ENCODE results near the gene PCED1A. TPM values are rescaled to one million over a fixed set of nuclear protein-coding genes. Genes with fewer than 3 reads are reported as not detected.

The PCED1A gene
- total and polyA plus RNA-seq, 4 donors: 6.8 to 13.4 (median 13.0) TPM

- Histone ChIP-seq H3K4me3 (ENCODE audit: low read depth in 1 of 3, low read length in 3 of 3) (no peak overlapping the region), H3K9ac (ENCODE audit: low read depth in 1 of 2, low read length in 2 of 2) (no peak overlapping the region)
- 59% methylated on average over 9 of the region's 9 CpGs for WGBS
These were observed 41.2 kb downstream of the PCED1A start for GRCh38 chr20:2799271-2799670.

GRCh38 chr20:2798814-2799213 is 41.6 kb downstream of the PCED1A start:
- Histone ChIP-seq H3K9me3 (ENCODE audit: control insufficient read depth in 4 of 4, low read length in 3 of 4) (peaks cover 3 to 9% (median 4%) of the 10 kb centered on the region in 4 donors), H3K27ac (ENCODE audit: low read depth in 1 of 2, low read length in 2 of 2) (no peak overlapping the region), H3K36me3 (ENCODE audit: control insufficient read depth in 4 of 4, insufficient read depth in 3 of 4, low read depth in 1 of 4, low read length in 3 of 4) (peaks cover 0 to 2% (median 0%) of the 10 kb centered on the region in 4 donors), H3K4me3 (ENCODE audit: low read depth in 1 of 3, low read length in 3 of 3) (no peak overlapping the region), H3K4me1 (ENCODE audit: control insufficient read depth in 4 of 4, insufficient read depth in 4 of 4, low read length in 3 of 4) (peaks cover 0 to 8% (median 4%) of the 10 kb centered on the region in 4 donors), H3K9ac (ENCODE audit: low read depth in 1 of 2, low read length in 2 of 2) (no peak overlapping the region), H3K27me3 (ENCODE audit: control insufficient read depth in 4 of 4, insufficient read depth in 4 of 4, low read length in 3 of 4) (peaks cover 4 to 13% (median 8%) of the 10 kb centered on the region in 4 donors)
- no peak for TF ChIP-seq HNF4A (conservative IDR thresholded peaks at IDR 0.05)
- no peak for TF ChIP-seq JUND (IDR thresholded peaks at IDR 0.05)
- TF ChIP-seq GABPA (IDR thresholded peaks at IDR 0.05 in 1 of 2, conservative IDR thresholded peaks at IDR 0.05 in 1 of 2): no peak
- TF ChIP-seq CTCF (IDR thresholded peaks at IDR 0.05; ENCODE audit: low read depth, low read length, missing input control): no peak
- no peak for TF ChIP-seq FOXA1 (IDR thresholded peaks at IDR 0.05)
- TF ChIP-seq REST (IDR thresholded peaks at IDR 0.05): no peak
- TF ChIP-seq RAD21 (IDR thresholded peaks at IDR 0.05): no peak
- no peak for TF ChIP-seq YY1 (IDR thresholded peaks at IDR 0.05)
- TF ChIP-seq SP1 (IDR thresholded peaks at IDR 0.05): no peak
- TF ChIP-seq MAX (IDR thresholded peaks at IDR 0.05): no peak
- TF ChIP-seq NR2F2 (IDR thresholded peaks at IDR 0.05): no peak
- TF ChIP-seq TAF1 (conservative IDR thresholded peaks at IDR 0.05): no peak
- TF ChIP-seq FOXA2 (IDR thresholded peaks at IDR 0.05): no peak
- no peak for TF ChIP-seq ATF3 (IDR thresholded peaks at IDR 0.05)
- TF ChIP-seq HNF4G (IDR thresholded peaks at IDR 0.05): no peak
- TF ChIP-seq EGR1 (IDR thresholded peaks at IDR 0.05; ENCODE audit: low read depth in 2 of 2): no peak
- TF ChIP-seq RXRA (IDR thresholded peaks at IDR 0.05): no peak
- DNase-seq (ENCODE audit: low spot score): no peak
- 73% methylated on average over 6 of the region's 6 CpGs for WGBS

More at GRCh38 chr20:2799271-2799670, 41.2 kb downstream of the PCED1A start:
- TF ChIP-seq SP1 (IDR thresholded peaks at IDR 0.05): no peak
- no peak for TF ChIP-seq ATF3 (IDR thresholded peaks at IDR 0.05)
- no peak for TF ChIP-seq HNF4G (IDR thresholded peaks at IDR 0.05)
- TF ChIP-seq MAX (IDR thresholded peaks at IDR 0.05): no peak
- TF ChIP-seq RXRA (IDR thresholded peaks at IDR 0.05): no peak
- no peak for TF ChIP-seq CTCF (IDR thresholded peaks at IDR 0.05; ENCODE audit: low read depth, low read length, missing input control)
- peaks cover 3 to 9% (median 4%) of the 10 kb centered on the region in 4 donors for H3K9me3 ChIP-seq (ENCODE audit: control insufficient read depth in 4 of 4, low read length in 3 of 4)
- no peak overlapping the region for H3K27ac ChIP-seq (ENCODE audit: low read depth in 1 of 2, low read length in 2 of 2)
- peaks cover 0 to 2% (median 0%) of the 10 kb centered on the region in 4 donors for H3K36me3 ChIP-seq (ENCODE audit: control insufficient read depth in 4 of 4, insufficient read depth in 3 of 4, low read depth in 1 of 4, low read length in 3 of 4)
- DNase-seq (ENCODE audit: low spot score): no peak
- H3K4me1 ChIP-seq (ENCODE audit: control insufficient read depth in 4 of 4, insufficient read depth in 4 of 4, low read length in 3 of 4): peaks cover 0 to 8% (median 4%) of the 10 kb centered on the region in 4 donors
- peaks cover 4 to 18% (median 8%) of the 10 kb centered on the region in 4 donors for H3K27me3 ChIP-seq (ENCODE audit: control insufficient read depth in 4 of 4, insufficient read depth in 4 of 4, low read length in 3 of 4)

Data from liver (tissue), 9 donors.